Activated T-cell treated with anti-CD3 and anti-CD28 coated beads, Interleukin-2, amount 50 U/mL, for 1 hour (primary cell): Measurements from ENCODE around the gene CROCC2.
A peak's percentile ranks its signal among the peaks of the same experiment; 100 is the strongest.

ENCODE experiments used
- DNase-seq: peaks from one replicate; pipeline ENCODE4 v3.0.0-alpha.2; 2020

The CROCC2 gene

DNA sequence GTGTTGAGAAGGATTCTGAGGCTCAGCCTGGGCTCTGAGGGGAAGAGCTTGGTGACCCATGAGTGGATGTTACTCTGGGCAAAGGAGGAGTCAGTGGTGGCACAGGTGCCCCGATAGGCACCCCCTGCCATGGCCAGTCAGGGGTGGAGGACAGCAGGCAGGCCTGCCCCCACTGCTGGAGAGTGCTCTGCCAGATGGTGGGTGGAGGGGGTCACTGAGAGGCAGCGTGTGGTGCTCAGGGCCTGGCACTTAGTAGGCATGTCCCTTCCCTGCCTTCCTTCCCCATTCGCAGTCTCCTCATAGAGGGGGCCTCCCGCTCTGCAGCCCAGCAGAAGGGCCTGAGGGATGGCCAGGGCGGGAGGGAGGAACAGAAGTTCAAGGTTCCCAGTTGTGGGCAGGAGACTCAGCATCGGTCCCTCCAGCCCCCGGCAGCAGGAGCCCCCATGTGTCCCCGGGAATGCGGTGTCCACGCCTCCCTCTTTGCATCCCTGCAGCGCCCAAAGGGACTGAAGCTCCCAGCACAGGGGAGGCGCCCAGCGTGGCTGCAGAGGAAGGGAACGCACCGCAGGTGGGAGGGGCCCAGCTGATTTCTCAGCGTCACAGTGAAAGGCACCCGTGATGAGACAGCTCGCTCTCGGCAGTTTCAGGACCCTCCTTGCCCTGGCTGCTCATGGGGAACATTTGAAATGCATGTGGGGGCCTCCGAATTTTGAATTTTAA, 86.6 kb downstream of the CROCC2 start:
- DNase-seq = peak; percentile 22

DNA sequence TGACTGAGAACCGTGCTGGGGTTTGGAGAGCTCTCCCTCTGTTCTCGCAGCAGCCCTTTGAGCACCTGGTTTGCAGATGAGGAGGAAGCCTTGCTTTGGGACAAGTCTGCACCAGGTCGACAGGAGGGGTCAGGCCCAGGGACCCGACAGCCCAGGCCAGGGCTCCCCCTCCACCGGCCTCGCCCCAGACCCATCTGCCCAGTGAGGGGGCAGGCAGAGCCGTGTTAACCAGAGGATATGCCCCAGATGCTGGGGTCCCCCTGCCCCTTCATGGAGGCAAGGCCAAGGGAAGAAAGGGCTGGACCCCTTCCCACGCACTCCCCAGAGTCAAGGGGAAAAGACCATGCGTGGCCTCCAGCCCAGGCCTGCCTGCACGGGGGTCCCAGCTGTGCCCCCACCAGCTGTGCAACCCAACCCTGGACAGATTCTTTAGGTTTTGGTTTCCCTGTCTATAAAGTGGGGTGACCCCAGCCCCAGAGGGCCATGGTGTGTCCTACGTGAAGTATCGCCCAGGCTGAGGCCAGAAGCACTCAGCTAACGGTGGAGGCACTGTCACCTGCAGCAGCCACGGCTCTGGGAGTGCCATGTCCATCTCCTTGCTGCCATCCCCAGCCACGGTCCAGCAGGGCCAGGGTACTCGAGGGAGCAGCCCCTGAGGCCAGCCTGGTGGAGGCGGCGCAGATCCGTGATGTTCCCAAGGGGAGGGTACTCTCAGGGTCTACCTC, 87.5 kb downstream of the CROCC2 start:
- DNase-seq = peak; percentile 16

- DNase-seq = no peak
Observed at GRCh38 chr2:240994171-240994896, 88.2 kb downstream of the CROCC2 start.

GRCh38 chr2:240995041-240996021, 89.2 kb downstream of the CROCC2 start:
- no peak for DNase-seq

GRCh38 chr2:240996161-240996833, 90.2 kb downstream of the CROCC2 start:
- no peak for DNase-seq

DNA sequence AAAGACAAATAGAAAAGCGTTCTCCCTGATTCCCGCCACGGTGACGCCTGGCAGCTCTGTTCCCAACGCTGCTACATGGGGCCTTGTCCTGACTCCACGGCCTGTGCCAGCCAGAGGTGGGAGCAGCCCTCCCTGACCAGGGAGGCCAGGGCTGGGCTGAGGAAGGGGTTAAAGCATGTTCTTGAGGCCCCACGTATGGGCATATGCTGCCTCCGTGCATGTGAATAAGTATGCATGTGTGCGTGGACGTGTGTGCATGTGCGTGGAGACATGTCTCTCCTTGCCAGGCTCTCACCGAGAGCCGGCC, 90.7 kb downstream of the CROCC2 start:
- no peak for DNase-seq

GRCh38 chr2:240997141-240997855, 91.2 kb downstream of the CROCC2 start:
- peak; percentile 19 for DNase-seq

GRCh38 chr2:240997856-240998705, 91.9 kb downstream of the CROCC2 start, which contains the start of gene SNED1:
Gene SNED1 (plus strand): TSS chr2:240998618. CDS start chr2:240998838, 220 bp downstream.
- DNase-seq = peak; percentile 72

GRCh38 chr2:240998706-240998994, 92.5 kb downstream of the CROCC2 start:
- DNase-seq = no peak

GRCh38 chr2:240998995-240999791, 93.1 kb downstream of the CROCC2 start:
- DNase-seq = peak; percentile 18

GRCh38 chr2:240999873-241000541, 93.9 kb downstream of the CROCC2 start:
- DNase-seq = peak; percentile 16

- peak; percentile 13 for DNase-seq
Observed at GRCh38 chr2:241000831-241001321, 94.7 kb downstream of the CROCC2 start.

GRCh38 chr2:241001413-241002274, 95.5 kb downstream of the CROCC2 start:
- no peak for DNase-seq

- no peak for DNase-seq
Observed at GRCh38 chr2:241002275-241003046, 96.3 kb downstream of the CROCC2 start.

DNA sequence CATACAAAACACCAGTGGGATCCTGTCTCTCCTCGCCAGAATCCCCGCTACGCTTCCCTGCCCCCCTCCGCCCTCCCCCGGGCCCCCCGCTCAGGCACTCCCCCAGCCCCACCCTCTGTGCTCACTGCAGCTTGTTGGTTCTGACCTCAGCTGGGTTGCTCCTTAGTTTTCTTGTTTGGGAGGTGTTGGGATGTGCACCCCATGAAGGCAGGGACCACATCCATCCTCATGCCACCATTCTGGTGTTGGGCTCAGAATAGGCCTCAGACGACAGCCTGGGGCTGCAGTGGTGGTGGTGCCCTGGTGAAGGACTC, 96.9 kb downstream of the CROCC2 start:
- peak; percentile 13 for DNase-seq

- DNase-seq = peak; percentile 15
Observed at GRCh38 chr2:241003369-241003768, 97.2 kb downstream of the CROCC2 start.
